GF-D8 (cell line): ENCODE measurements around the gene STEAP4.
"Not testable (repeated sequence)": the region's sequence is repeated elsewhere in the genome, so short reads cannot be mapped to it uniquely, and the experiment has no call there.

Source experiments
- DNase-seq: peaks from one replicate; lab custom pipeline; 2025; lab: John Stamatoyannopoulos, UW

STEAP4 gene

DNA sequence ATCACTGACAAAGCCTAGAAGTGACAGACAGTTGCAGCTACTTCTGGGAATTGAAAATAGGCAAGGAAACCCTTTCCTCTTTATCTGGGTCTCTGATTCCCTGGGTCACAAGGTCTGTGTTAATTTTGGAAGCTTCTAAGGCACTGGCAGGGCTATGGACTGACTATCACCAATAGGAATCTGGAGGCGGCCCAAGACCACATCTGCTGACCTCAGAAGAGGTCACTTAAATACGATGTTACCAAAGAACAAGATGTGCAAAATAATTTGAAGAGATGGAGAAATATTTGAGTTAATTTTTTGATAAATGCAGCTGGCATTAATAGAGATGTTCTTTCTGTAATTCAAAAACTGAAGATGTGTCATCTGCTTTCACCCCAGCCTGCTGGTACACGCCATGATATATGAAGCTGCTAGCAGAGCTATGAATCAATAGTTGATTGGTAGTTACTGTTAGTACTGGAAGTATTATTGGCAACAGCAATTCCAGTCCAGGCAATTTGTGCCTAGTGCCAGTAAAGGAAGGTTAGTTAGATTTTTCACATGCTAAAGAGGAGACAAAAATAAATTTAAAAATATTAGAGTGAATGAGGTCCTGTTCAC, 5.5 kb upstream of the STEAP4 start:
- no peak for DNase-seq

DNA sequence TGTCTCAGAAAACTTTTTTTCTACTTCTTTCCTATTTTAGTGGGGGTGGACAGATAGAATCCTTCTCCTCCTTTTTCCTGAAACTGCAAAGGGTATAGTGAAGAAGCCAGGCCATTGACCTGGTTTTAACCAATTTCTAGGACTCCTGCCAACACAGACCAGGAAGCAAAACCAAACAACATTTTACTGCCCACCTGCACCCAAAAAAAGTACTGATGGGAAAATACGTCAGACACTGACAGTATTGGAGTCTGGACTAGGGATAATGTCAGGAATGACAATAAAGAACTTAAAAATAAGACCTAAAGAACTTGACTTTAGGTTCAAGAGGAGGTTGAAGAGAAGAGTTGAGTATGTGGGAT, 5.0 kb upstream of the STEAP4 start:
- no peak for DNase-seq

DNA sequence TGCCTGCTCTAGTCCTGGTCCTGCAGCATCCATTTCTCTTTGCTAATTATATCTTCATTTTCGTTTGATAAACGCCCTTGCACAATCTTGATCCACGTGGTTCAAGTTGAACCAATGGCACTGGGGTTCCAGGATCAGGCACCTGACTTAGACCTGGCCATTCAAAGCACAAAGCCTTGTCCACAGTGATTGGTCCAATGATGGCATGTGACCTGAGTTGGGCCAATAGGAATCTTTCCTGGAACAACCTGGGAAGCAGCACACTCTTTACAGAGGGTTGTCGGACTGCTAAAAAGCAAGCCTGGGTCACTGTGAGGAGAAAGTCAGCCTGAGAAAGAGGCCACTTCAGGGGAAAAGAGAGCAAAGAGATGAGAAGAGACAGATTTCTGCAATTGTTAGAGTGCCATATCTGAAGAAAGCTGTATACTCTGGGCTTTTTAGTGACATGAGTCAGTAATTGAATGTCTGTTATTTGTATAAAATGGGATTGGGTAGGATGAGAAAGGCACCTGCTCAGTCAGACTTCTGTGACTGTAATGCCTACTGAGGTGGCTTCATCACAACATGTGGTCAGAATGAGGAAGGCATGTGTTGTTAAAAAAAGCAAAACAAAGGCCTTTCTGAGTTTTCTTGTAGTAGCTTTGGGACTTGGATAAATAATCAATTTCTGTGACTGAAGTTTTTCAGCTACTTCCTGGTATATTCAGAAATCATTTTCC, 4.4 kb upstream of the STEAP4 start:
- DNase-seq = no peak

DNA sequence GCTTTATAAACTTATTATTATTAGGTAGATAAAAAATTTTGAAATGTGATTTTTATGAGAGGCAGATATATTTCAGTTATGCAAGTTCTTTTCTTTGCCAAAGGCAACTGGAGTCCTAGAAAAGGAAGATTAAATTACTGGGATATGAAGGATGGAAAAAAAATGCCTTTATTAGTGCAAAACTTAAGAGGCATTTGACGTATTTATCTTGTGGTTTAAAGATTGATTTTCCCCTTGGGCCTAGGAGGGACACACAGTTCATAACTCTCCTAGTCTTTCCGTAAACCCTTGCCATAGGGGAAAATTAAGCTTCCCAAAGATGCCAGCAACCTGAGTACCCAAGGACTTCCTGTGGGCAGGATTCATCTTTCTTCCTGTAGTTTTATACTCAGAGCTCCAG, 3.1 kb upstream of the STEAP4 start:
- DNase-seq = no peak

DNA sequence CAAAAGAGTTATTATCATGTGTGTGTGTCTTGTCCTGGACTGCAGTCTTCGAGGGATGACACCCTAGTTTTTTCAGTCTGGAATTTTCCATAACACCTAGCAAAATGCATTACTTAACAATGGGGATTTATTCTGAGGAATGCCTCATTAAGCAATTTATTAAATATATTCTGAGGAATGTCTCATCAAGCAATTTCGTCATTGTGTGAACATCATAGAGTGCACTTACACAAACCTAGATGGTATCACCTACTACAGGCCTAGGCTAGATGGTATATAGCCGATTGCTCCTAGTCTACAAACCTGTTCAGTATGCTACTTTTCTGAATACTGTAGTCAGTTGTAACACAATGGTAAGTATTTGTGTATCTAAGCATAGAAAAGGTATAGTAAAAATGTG, 1.1 kb upstream of the STEAP4 start:
- DNase-seq = no peak

DNA sequence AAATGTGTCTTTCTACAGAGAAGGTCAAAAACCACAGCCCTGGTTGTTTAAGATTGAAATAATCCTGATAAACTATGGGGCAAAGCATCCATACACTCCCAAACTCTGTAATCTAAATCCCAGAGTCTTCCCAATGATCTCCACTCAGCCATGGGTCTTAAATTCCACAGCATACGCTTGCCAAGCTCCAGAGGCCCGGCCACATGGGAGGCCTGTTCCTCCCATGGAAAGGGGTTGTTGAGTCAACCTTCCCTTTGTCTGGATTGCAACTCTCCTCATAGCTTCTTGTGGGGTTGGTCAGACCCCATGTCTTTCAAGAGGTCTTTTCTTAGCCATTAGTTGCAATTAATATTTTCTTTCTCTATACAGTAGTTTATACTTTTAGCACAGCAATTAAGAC, 718 bp upstream of the STEAP4 start:
- no peak for DNase-seq

DNA sequence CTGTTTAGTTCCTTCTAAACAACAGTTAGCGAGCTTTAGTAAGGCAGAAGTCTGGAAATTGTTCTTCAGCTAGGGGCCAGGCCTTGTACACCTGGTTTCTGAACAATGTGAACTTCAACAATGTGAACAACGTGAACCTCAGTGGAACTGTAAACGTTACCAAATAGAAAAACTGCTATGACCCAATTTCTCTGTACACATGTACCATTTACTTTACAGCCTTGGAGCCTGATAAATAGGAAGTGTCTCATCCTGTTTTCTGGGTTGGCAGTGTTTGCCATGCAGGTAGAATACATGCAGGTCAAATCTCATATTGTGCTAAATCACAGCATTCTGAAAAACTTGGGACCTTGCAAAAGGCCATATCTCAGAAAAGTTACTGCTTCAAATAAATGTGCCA, 1.6 kb downstream of the STEAP4 start:
- DNase-seq = no peak

DNA sequence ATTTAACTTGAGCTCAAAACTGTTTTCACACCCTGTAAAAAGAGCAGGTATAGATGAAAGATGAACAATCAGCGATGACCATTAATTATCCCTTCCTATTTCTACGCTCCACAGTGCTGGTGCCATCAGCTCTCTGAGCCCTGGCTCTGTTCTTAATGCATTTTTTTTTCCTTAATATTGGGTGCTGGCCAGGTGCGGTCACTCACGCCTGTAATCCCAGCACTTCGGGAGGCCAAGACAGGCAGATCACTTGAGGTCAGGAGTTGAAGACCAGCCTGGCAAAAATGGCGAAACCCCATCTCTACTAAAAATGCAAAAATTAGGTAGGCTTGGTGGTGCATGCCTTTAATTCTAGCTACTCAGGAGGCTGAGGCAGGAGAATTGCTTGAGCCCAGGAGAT, 4.2 kb downstream of the STEAP4 start:
- no peak for DNase-seq

DNA sequence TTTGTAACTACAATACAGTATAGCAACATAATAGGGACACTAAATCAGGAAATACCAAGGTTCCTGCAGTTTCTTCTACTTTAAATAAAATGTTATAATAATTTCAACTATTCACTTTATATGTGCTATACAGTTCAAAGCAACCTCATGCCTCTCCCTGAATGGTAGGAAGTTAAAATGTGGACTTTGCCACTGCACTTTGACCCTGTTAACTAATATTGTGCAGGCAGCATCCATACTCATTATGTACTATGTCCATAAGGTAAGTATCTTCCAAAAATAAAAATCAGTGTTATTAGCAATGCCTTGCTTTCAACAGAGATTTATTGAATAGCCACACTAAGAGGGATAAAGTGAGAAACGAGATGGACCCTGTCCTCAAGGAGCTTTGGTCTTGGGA, 4.8 kb downstream of the STEAP4 start:
- DNase-seq = no peak

DNA sequence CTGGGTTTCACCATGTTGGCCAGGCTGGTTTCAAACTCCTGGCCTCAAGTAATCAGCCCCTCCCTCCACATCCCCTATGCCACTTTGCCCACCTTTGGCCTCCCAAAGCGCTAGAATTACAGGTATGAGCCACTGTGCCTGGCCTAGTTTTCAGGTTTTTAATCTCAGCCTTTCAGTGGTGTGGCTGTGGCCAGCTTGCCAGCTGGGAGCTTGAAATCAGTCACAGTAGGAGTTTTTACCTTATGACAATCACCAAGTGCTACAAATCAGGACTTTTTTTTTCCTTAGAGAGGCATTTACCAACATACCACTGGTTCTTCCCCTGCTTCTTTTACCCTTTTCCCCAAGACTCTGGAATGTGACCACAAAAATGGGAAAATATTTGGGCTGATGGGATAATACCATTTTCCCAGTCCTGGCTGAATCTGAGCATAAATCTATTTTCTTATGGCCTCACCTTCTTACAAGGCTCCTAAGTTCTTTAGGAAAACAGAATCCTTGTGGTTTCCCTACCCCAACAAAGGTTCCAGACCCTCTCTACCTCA, 6.2 kb downstream of the STEAP4 start:
- DNase-seq = no peak

DNA sequence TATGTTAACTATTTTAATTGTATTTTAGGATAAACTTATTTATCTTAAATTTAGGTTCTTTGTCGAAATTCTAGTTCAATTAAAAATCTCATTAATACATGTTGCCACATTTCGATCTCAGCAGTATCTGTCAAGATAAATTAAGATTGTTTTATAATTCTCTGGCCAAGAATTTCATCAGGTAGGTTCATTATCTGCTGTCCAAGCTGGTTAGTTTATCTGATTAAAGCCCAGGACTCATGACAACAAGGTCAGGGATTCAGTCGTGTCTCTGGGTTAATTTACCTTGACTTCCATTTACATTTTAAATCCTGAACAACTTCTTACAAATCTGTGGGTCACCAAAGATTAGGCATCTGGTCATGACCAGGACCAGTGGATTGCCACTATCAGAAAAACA, 7.6 kb downstream of the STEAP4 start:
- DNase-seq = no peak

DNA sequence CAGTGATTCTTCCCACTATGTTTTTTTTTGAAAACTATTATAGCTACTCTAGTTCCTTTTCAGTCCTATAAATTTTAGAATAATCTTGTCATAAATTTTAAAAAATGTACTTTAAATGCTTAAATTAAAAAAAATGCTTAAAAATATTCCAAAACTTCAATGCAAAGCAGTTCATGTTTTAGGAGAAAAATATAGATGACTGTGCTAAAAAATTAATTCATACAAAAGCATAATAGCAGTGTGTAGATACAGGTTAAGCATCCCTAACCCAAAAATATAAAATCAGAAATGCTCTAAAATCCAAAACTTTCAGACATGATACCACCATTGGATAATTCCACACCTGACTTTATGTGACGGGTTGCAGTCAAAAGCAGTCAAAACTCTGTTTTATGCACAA, 12.8 kb downstream of the STEAP4 start:
- no peak for DNase-seq

DNA sequence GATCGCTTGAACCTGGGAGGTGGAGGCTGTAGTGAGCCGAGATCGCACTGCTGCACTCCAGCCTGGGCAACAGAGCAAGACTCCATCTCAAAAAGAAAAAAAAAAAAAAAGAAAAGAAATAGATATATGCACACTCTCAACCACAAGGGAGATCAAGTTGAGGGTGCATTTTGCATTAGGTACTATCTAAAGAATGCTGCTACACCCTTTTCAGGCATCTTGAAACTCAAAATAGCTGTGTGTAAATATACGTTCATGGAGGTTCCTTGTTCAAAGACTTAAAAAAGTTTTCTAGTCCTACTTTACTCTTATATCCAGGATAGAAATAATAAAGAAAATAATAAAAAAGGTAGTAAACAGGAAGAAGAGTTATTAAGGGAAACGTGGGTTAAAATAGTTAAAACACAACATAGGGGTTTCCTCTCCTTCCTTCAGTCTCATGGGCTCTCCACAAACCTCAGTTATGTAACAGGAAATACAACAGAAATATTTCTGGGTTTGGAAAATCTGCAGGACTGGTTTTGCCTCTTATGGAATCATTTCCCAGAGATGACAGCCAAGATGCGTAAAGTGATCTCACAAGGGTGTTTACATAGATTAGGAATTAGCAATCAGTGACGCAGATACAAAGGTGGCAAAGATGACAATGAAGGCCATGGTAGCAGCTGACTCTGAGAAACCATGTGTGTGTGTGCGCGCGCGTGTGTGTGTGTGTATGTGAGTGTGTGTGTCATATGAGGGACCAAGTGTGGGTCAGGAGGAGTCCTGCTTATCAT, 15.1 kb downstream of the STEAP4 start:
- no peak for DNase-seq

DNA sequence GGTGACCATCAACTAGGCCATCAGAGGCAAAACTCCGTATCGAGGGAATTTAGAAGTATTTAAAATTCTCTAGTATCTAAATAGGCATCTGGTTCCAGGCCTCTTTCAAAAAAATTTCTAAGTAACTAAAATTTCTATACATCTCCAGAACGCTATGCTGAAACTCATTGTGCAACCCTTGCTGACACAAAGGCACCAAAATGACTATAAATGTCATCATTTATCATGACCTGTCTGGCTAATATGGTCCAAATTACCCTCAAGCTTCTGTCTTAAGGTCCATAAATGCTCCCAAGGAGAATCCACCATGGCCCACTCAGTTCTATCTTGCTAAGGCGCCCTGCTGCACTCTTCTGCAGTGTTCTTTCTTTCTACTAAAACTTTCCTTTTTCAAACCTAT, 16.2 kb downstream of the STEAP4 start:
- DNase-seq = no peak

DNA sequence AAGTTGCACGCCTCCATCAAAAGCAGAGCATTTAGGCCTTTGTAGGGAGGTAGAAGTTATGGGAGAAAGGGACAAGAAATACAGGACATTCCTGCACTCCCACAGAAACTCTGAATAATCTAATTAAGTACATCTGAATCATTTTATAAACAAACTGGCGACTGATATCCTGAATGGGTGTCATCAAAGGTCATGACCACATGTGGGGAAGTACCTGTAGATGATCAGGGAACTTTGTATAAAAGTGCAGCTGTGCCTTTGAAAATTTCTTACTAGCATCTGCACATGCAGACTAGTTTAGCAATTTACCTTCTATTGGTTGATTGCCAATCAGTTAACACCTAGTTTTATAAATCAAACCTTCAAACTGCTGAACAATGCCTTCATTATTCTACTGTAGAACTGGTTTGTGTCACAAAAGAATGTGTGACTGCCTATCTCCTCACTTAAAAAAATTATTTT, 17.1 kb downstream of the STEAP4 start:
- no peak for DNase-seq

DNA sequence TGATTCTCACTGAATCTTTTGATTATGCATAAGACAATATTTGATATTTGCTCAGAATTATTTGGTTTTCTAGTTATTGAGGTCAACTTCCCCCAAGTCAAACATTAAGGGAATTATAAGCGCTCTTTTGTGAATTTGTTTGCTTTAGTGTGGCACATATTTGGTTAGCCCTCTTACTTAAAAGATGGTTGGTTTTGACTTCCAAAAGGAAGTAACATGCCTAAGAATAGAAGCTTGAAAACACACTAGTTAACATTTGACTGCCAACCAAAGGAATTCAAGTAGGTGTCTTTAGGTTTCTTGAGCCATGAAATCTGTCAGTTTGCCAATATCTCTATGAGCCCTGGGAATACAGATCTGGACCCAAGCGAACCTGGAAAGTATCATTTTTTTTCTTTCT, 24.9 kb downstream of the STEAP4 start:
- no peak for DNase-seq

DNA sequence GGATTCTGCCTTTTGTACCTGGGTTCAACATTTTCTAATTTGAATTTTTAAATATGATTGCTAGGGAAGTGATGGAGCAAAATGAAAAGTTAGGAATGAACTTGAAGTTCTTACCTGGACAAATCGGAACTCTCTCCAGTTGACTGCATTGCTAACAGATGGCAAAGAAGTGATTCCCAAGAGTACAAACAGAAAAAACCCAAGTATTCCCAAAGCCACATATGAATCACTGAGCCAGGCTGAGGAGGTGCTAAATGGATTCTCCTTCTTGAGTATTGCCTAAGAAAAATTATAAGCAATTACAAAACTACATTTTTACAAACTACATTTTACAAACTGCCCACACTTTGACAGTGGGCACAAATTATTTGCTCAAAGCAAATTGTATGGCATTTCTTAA, 25.9 kb downstream of the STEAP4 start:
- DNase-seq = no peak

DNA sequence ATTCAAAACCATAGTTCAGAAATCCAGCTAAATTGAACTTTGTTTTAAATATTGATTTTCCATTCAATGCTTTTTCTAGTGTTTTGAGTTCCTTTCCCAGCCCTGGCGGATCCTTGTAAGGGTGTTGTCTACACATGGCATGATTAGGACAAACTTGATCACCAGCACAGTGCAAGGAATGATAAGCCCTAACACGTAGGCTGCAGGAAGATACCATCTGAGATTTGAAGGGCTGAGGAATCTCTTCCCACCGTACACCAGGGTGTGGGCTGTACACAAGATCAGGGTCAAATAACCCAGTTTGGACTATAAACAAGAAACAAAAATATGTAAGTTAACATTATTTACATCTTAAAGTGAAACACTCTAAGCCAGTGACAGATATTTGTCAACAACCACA, 27.4 kb downstream of the STEAP4 start:
- no peak for DNase-seq

DNA sequence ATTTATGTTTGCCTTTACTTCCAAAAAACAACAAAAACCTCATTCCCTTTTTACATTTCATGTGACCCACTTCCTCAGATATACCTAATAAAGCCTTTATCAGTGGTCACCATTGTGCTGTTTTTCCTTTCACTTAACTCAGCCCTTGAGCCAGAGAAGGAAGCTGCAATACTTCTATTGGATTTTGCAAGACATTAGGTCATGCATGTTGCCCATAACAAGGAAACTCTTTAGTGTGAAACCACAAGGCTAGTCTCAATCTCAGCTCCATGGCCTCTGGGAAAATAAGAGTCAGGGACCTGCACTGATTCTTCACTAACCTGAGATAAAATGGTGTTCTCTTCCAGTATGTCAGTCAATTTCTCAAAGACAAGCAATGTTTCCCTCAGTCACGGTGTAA, 27.8 kb downstream of the STEAP4 start:
- DNase-seq = peak; percentile 84

DNA sequence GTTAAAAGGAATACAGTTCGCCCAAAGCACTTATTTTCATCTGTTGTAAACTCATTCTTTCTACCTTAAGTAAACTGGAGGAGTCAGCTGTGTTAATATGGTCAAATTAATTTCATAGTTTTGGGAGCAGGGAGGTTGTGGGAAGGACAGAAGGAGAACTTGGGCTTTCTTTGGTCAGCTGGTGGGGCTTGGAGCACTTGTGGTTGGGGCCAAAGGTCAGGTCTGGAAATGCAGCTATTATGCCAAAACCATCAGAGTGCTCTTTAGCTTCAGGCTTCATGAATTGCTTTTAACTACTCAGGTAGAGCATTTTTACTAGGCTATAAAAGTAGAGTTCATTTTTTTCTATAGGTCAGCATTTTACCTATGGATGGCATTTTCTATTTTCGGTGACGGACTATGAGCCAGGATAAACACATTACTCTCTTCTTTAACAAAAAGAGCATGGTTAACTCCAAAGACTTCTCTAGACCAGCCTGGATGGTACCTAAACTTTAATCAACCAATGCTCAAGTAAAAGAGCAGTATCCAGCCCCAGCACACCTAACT, 30.0 kb downstream of the STEAP4 start:
- no peak for DNase-seq

DNA sequence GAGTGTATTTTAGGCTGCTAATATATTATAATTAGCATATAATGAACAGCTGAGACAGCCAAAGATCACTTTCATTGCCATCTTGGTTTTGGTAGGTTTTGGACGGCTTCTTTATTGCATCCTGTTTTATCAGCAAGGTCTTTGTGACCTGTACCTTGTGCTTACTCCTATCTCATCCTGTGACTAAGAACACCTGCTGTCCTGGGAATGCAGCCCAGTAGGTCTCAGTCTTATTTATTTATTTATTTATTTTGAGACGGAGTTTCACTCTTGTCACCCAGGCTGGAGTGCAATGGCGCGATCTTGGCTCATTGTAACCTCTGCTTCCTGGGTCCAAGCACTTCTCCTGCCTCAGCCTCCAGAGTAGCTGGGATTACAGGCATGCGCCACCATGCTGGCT, 31.8 kb downstream of the STEAP4 start:
- DNase-seq = not testable (repeated sequence)

DNA sequence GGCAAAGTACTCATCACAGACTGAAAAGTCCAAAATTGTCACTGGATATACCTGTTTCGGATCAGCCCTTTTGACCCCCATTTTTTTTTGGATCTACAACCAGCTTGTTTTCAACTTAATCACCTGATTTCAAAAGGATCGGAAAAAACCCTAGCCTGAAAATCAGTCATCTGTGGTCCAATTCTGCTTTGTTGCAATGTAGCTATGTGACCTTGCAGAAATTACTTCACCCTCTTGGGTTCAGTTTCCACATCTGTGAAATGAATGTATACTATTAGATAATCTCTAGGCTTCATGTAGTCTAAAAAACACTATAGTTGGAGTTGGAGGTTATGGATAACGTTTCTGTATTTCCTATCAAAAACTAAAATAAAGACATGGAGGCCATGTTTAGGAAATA, 37.1 kb downstream of the STEAP4 start:
- no peak for DNase-seq

DNA sequence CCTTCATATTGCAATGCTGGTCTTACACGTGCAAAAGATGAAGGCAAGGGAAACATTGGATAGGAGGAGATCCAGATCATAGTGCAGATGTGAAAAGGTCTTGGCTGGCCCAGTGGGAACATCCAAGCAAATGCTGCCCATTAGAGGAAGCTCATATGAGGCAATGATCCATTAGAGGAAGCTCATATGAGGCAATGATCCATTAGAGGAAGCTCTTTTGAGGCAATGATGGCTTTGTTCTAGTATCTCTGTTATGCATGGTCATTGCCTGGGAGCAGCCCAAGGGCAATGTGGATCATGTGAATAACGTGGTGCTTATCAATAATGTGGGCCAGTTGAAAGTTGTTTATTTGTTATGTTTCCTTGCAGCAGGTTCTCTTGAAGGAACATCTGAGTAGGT, 37.8 kb downstream of the STEAP4 start:
- no peak for DNase-seq
